ENCODE measurements around the gene PTPRG. TPM values are rescaled to one million over a fixed set of nuclear protein-coding genes. Genes with fewer than 3 reads are reported as not detected.

The PTPRG gene
- total and polyA plus RNA-seq, 4 donors: 3.6 to 35.6 (median 8.1) TPM

- TF ChIP-seq ZBTB33 (IDR thresholded peaks at IDR 0.05): no peak
- TF ChIP-seq YY1 (IDR thresholded peaks at IDR 0.05): no peak
These were observed 685.6 kb downstream of the PTPRG start (continued) for GRCh38 chr3:62246985-62247384.

GRCh38 chr3:62248734-62249483 lies 687.5 kb downstream of the PTPRG start:
- H3K9me3 ChIP-seq (ENCODE audit: control insufficient read depth in 4 of 4, low read length in 3 of 4): no peaks in the 10 kb centered on the region
- TF ChIP-seq SP1 (IDR thresholded peaks at IDR 0.05) (no peak), HNF4G (IDR thresholded peaks at IDR 0.05) (no peak), REST (IDR thresholded peaks at IDR 0.05) (no peak), CTCF (IDR thresholded peaks at IDR 0.05; ENCODE audit: low read depth, low read length, missing input control) (no peak), HNF4A (conservative IDR thresholded peaks at IDR 0.05) (no peak), EGR1 (IDR thresholded peaks at IDR 0.05; ENCODE audit: low read depth in 2 of 2) (no peak), RAD21 (IDR thresholded peaks at IDR 0.05) (no peak), MAX (IDR thresholded peaks at IDR 0.05) (no peak), RXRA (IDR thresholded peaks at IDR 0.05) (no peak)
- 98% methylated on average over 1 of the region's 1 CpG for WGBS
- H3K9ac ChIP-seq (ENCODE audit: low read depth in 1 of 2, low read length in 2 of 2): no peak overlapping the region
- H3K4me1 ChIP-seq (ENCODE audit: control insufficient read depth in 4 of 4, insufficient read depth in 4 of 4, low read length in 3 of 4): no peaks in the 10 kb centered on the region
- H3K36me3 ChIP-seq (ENCODE audit: control insufficient read depth in 4 of 4, insufficient read depth in 3 of 4, low read depth in 1 of 4, low read length in 3 of 4): no peaks in the 10 kb centered on the region
- DNase-seq (ENCODE audit: low spot score): no peak
- no peak overlapping the region for H3K4me3 ChIP-seq (ENCODE audit: low read depth in 1 of 3, low read length in 3 of 3)
- H3K27ac ChIP-seq (ENCODE audit: low read depth in 1 of 2, low read length in 2 of 2): no peak overlapping the region
- H3K27me3 ChIP-seq (ENCODE audit: control insufficient read depth in 4 of 4, insufficient read depth in 4 of 4, low read length in 3 of 4): no peaks in the 10 kb centered on the region

GRCh38 chr3:62249484-62249776 lies 688.1 kb downstream of the PTPRG start:
- Histone ChIP-seq H3K4me1 (ENCODE audit: control insufficient read depth in 4 of 4, insufficient read depth in 4 of 4, low read length in 3 of 4) (no peaks in the 10 kb centered on the region), H3K9ac (ENCODE audit: low read depth in 1 of 2, low read length in 2 of 2) (no peak overlapping the region), H3K27me3 (ENCODE audit: control insufficient read depth in 4 of 4, insufficient read depth in 4 of 4, low read length in 3 of 4) (no peaks in the 10 kb centered on the region), H3K27ac (ENCODE audit: low read depth in 1 of 2, low read length in 2 of 2) (no peak overlapping the region), H3K4me3 (ENCODE audit: low read depth in 1 of 3, low read length in 3 of 3) (no peak overlapping the region), H3K36me3 (ENCODE audit: control insufficient read depth in 4 of 4, insufficient read depth in 3 of 4, low read depth in 1 of 4, low read length in 3 of 4) (no peaks in the 10 kb centered on the region), H3K9me3 (ENCODE audit: control insufficient read depth in 4 of 4, low read length in 3 of 4) (no peaks in the 10 kb centered on the region)
- 85% methylated on average over 1 of the region's 1 CpG for WGBS
- no peak for DNase-seq (ENCODE audit: low spot score)
- TF ChIP-seq RAD21 (IDR thresholded peaks at IDR 0.05) (no peak), HNF4A (conservative IDR thresholded peaks at IDR 0.05) (no peak), NR2F2 (IDR thresholded peaks at IDR 0.05) (no peak), MAX (IDR thresholded peaks at IDR 0.05) (no peak), YY1 (IDR thresholded peaks at IDR 0.05) (no peak), SP1 (IDR thresholded peaks at IDR 0.05) (no peak), ATF3 (IDR thresholded peaks at IDR 0.05) (no peak), FOXA2 (IDR thresholded peaks at IDR 0.05) (no peak), TAF1 (conservative IDR thresholded peaks at IDR 0.05) (no peak), REST (IDR thresholded peaks at IDR 0.05) (no peak), JUND (IDR thresholded peaks at IDR 0.05) (no peak)

Measured in liver (tissue), 9 donors.